Panc1 (cell line): Measurements from ENCODE around the gene FBXO3.

Experiments used
- POLR2AphosphoS5 ChIP-seq: IDR thresholded peaks from 2 replicates; pipeline ENCODE4 v1.6.1; 2012; ENCODE audit warnings: mild to moderate bottlenecking, low read depth, low read length, moderate library complexity
- SIN3A ChIP-seq: IDR thresholded peaks from 2 replicates; pipeline ENCODE4 v1.6.1; 2012; ENCODE audit warnings: low read depth, mild to moderate bottlenecking, low read length, moderate library complexity, borderline replicate concordance; ENCODE audit not compliant: insufficient read depth
- TF ChIP-seq, protein P1 (sequence below), 2 experiments: IDR thresholded peaks; 2 replicates each; pipeline ENCODE4 v1.6.1; 2011 to 2012; ENCODE audit warnings: low read depth in 2 of 2, control low read depth in 1 of 2, low read length in 1 of 2, mild to moderate bottlenecking in 1 of 2, moderate library complexity in 1 of 2; ENCODE audit not compliant: insufficient read depth in 1 of 2
- TF ChIP-seq, protein P2 (sequence below): fragments of 450-650 bp; IDR thresholded peaks from 2 replicates; pipeline ENCODE4 v1.5.1; 2017; ENCODE audit warnings: mild to moderate bottlenecking

DNA sequence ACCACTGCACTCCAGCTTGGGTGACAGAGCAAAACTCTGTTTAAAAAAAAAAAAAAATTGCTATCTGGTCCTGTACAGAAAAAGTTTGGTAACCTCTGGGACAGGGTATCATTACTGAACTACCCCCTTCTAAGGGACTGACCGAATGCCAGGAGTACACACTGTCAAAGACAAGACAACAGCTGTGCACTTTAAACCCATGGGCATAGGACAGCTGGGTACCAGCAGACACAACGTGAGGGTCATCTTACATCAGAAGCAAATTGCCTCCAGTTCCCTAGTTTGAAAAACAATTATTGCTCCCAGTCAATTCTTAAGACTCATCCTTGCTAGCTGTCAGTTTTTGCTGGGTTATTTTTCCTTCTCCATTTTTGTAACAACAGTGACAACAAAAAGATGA is 55.9 kb downstream of the FBXO3 start:
- TF ChIP-seq, protein P1, sequence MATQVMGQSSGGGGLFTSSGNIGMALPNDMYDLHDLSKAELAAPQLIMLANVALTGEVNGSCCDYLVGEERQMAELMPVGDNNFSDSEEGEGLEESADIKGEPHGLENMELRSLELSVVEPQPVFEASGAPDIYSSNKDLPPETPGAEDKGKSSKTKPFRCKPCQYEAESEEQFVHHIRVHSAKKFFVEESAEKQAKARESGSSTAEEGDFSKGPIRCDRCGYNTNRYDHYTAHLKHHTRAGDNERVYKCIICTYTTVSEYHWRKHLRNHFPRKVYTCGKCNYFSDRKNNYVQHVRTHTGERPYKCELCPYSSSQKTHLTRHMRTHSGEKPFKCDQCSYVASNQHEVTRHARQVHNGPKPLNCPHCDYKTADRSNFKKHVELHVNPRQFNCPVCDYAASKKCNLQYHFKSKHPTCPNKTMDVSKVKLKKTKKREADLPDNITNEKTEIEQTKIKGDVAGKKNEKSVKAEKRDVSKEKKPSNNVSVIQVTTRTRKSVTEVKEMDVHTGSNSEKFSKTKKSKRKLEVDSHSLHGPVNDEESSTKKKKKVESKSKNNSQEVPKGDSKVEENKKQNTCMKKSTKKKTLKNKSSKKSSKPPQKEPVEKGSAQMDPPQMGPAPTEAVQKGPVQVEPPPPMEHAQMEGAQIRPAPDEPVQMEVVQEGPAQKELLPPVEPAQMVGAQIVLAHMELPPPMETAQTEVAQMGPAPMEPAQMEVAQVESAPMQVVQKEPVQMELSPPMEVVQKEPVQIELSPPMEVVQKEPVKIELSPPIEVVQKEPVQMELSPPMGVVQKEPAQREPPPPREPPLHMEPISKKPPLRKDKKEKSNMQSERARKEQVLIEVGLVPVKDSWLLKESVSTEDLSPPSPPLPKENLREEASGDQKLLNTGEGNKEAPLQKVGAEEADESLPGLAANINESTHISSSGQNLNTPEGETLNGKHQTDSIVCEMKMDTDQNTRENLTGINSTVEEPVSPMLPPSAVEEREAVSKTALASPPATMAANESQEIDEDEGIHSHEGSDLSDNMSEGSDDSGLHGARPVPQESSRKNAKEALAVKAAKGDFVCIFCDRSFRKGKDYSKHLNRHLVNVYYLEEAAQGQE (IDR thresholded peaks at IDR 0.05; ENCODE audit: insufficient read depth in 1 of 2, low read depth in 2 of 2, low read length in 1 of 2): no peak
- TF ChIP-seq, protein P2, sequence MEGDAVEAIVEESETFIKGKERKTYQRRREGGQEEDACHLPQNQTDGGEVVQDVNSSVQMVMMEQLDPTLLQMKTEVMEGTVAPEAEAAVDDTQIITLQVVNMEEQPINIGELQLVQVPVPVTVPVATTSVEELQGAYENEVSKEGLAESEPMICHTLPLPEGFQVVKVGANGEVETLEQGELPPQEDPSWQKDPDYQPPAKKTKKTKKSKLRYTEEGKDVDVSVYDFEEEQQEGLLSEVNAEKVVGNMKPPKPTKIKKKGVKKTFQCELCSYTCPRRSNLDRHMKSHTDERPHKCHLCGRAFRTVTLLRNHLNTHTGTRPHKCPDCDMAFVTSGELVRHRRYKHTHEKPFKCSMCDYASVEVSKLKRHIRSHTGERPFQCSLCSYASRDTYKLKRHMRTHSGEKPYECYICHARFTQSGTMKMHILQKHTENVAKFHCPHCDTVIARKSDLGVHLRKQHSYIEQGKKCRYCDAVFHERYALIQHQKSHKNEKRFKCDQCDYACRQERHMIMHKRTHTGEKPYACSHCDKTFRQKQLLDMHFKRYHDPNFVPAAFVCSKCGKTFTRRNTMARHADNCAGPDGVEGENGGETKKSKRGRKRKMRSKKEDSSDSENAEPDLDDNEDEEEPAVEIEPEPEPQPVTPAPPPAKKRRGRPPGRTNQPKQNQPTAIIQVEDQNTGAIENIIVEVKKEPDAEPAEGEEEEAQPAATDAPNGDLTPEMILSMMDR: no peak
- TF ChIP-seq POLR2AphosphoS5 (no peak), SIN3A (no peak)
